GM10248 (cell line): Measurements from ENCODE around the gene EEF1A2.

Experiments used
- CTCF ChIA-PET: fragments of 300-600 bp; sonication (Branson Sonifier 250); formaldehyde crosslinking; extraction: SDS; loops from one replicate; lab custom pipeline; 2021; ENCODE audit warnings: antibody characterized with exemption; lab: Yijun Ruan, JAX
- POLR2A ChIA-PET: fragments of 350-650 bp; sonication (Branson Sonifier 250); formaldehyde crosslinking; extraction: SDS; loops from one replicate; lab custom pipeline; 2020; ENCODE audit warnings: antibody characterized with exemption; lab: Yijun Ruan, JAX
- DNase-seq: peaks from one replicate; pipeline ENCODE4 v3.0.0; 2012; ENCODE audit errors: extremely low spot score
- TF ChIP-seq, protein P1 (sequence below): IDR thresholded peaks from 2 replicates; pipeline ENCODE4 v1.5.1; 2012; ENCODE audit warnings: mild to moderate bottlenecking, low read depth; ENCODE audit errors: extremely low read depth, missing control alignments, control extremely low read depth

EEF1A2 gene

DNA sequence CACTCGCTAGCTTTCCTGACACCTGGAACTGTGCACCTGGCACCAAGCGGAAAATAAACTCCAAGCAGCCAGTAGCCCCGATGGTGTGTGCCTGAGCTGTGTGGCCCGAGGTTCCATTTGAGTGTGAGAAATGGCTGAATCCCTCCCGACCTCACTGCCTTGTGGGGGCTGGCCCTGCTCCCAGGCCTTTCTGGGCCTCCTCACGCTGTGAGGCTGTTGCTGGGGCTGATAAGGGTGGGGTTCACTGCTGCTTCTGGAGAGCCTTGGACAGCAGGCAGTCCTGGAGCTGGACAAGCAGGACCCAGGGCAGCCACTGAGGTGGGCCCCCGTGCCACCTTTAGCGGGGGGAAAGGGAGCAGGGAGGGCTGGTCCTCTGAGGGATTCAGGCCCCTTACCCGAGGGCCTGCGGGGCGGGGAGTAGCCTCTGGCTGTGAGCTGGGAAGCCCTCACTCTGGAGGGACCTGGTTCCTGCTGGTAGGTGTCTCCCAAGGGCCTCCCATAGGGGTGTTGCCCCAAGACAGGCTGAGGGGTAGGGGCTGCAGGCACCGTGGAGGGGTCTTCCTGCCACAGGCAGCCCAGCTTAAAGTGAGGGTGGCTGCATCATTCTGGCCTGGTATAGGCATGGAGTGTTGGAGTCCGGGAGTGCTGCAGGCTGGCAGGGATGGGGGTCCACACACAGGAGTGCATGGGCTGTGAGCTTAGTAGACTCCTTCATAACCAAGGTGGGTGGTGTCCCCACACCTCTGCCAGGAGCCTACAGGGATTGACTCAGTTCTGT lies 23.4 kb upstream of the EEF1A2 start:
- TF ChIP-seq, protein P1, sequence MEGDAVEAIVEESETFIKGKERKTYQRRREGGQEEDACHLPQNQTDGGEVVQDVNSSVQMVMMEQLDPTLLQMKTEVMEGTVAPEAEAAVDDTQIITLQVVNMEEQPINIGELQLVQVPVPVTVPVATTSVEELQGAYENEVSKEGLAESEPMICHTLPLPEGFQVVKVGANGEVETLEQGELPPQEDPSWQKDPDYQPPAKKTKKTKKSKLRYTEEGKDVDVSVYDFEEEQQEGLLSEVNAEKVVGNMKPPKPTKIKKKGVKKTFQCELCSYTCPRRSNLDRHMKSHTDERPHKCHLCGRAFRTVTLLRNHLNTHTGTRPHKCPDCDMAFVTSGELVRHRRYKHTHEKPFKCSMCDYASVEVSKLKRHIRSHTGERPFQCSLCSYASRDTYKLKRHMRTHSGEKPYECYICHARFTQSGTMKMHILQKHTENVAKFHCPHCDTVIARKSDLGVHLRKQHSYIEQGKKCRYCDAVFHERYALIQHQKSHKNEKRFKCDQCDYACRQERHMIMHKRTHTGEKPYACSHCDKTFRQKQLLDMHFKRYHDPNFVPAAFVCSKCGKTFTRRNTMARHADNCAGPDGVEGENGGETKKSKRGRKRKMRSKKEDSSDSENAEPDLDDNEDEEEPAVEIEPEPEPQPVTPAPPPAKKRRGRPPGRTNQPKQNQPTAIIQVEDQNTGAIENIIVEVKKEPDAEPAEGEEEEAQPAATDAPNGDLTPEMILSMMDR, result no peak
- ChIA-PET CTCF (interaction anchor here (1.1 to 6.0 kb wide), 3 partner anchors 10 to 26 kb away, joined by 3 to 35 read pairs (median 5); partner anchors contain the start of gene PTK6), POLR2A (interaction anchor here (1.2 kb wide), 1 partner anchor 14 kb away, joined by 3 read pairs; the partner anchor contains the start of gene PTK6)
- DNase-seq, result no peak

DNA sequence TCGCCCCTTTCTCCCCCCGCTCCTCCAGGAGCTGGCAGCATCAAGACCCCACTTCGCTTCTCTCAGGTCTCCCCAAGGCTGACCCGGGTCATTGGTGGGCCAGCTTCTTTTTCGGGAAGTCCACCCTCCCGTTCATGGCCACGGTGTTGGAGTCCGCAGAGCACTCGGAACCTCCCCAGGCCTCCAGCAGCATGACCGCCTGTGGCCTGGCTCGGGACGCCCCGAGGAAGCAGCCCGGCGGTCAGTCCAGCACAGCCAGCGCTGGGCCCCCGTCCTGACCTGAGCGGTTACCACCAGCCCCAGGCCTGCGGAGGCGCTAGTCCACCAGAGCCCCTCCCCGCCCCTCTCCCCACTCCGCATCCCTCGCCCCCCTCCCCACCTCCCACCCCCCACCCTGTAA lies 22.7 kb upstream of the EEF1A2 start:
- TF ChIP-seq, protein P1, result no peak
- CTCF ChIA-PET, result interaction anchor here (1.0 to 6.0 kb wide), 5 partner anchors 8 to 44 kb away, joined by 3 to 35 read pairs (median 3); partner anchors contain the start of gene PTK6
- POLR2A ChIA-PET, result interaction anchor here (1.2 kb wide), 1 partner anchor 15 kb away, joined by 3 read pairs; the partner anchor contains the start of gene PTK6

DNA sequence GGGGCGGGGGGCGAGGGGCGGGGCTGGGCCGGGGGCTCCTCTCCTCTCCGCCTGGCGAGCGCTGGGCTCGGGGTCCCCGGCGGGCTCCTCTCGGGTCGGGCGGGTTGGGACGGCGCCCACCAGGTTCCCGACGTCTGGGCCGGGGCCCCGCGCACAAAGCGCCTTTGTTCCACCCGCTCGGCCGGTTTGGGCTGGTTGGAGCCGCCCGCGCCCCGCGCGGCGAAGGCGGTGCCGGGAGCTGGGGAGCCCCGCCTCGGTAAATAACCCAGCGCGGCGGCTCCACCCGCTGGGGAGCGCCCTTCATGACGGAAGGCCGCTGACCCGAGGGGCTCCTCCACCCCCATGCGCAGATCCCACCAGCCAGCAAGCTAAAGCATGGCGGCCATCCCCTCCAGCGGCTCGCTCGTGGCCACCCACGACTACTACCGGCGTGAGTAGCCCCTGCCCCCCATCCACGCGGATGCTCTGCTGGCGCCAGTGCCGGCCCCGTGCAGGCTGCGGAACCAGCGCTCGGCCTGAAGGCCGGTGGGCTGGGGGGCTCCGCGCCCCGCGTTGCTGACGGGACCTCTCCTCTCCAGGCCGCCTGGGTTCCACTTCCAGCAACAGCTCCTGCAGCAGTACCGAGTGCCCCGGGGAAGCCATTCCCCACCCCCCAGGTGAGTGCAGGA lies 22.2 kb upstream of the EEF1A2 start:
- TF ChIP-seq, protein P1, result peak; percentile 28
- peak; percentile 85 for DNase-seq
- CTCF ChIA-PET, result interaction anchor here (1.0 to 6.0 kb wide), 5 partner anchors 8 to 297 kb away, joined by 3 to 35 read pairs (median 3); partner anchors contain the start of gene PTK6
- POLR2A ChIA-PET, result interaction anchor here (1.0 to 1.2 kb wide), 2 partner anchors 16 to 75 kb away, joined by 3 to 8 read pairs; partner anchors contain the start of gene PTK6

More for the DNA sequence above, 22.7 kb upstream of the EEF1A2 start:
- DNase-seq, result no peak

DNA sequence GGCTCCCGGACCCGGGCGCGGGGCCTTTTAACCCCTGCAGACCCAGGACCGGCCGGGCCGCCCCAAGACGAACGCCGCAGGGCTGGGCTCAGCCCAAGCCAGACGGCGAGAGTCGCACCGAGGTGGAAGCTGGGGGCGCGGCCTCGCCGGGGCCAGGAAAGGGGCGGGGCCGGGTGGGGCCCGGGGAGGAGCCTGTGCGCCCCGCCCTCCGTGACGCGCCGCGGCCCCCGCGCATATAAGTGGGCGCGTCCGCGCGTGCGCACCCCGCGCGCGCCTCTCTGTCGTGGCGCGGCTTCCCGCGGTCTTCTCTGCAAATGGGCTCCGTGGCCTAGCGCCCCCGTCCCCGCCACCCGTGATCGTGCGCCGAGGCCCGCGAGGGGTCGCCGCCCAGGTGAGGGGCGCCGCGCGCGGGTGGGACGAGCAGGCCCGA lies 21.6 kb upstream of the EEF1A2 start, which contains the start of gene PPDPF:
Gene PPDPF, plus strand, starts transcription at position 262 of the 430 bp plus-strand sequence. CDS start 544 bp downstream, outside the sequence.
- CTCF ChIA-PET, result interaction anchor here (1.0 to 6.0 kb wide), 5 partner anchors 9 to 297 kb away, joined by 3 to 35 read pairs (median 3); partner anchors contain the start of gene PTK6
- POLR2A ChIA-PET, result interaction anchor here (0.5 to 1.2 kb wide), 11 partner anchors 11 to 564 kb away, joined by 3 to 8 read pairs (median 3); partner anchors contain the start of gene PTK6
- peak; percentile 99 for DNase-seq
- TF ChIP-seq, protein P1, result peak; percentile 2

DNA sequence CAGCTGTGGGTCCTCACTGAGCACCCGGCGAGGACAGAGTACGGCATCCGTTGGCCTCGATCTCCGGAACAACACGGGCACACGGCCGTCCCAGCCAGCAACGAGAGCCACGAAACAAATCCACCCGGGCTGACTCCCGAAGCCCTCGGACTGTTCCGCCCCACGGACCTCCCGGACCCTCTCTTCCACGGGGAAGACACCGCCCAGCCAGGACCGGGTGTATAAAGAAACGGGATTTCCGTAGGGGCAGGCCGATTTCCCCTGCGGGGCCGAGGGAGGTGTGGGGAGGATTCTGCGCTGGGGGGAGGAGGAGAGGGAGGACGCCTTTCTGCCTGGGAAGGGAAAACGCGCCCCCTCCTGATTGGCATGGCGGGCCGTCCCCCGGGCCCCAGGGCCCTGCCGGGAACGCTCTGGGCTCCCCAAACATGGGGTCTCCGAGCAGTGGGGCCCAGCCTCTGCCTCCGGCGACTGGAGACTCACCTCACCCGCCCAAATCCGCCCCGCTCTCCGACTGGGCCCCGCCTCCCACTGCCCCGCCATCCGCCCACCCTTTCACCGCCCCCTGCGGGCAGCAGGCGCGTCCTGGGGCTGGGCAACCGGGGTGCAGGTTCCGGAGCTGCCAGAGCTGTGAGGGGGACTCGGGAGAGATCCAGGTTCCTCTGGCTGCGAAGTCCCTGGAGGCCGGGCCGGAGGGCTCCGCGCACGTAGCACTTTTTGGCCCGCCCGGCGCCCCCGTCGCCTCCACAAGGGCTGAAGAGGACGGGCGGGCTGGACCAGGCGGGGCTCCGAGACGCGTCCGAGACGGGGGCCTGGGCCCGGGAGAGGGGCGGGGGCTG lies 21.0 kb upstream of the EEF1A2 start:
- TF ChIP-seq, protein P1, result peak; percentile 8
- DNase-seq, result peak; percentile 77
- ChIA-PET POLR2A (interaction anchor here (0.5 to 1.0 kb wide), 10 partner anchors 12 to 563 kb away, joined by 3 to 8 read pairs (median 3); no protein-coding TSS in a partner anchor), CTCF (interaction anchor here (1.0 to 6.0 kb wide), 3 partner anchors 18 to 296 kb away, joined by 3 to 35 read pairs (median 10); partner anchors contain the start of gene PTK6)
